Measurements from ENCODE around the gene KLF9. TPM values are rescaled to one million over a fixed set of nuclear protein-coding genes. Genes with fewer than 3 reads are reported as not detected.

Gene KLF9
- total RNA-seq, 6 experiments from 2014 or later, result 8.7 to 74.7 (median 32.3) TPM

- no peaks in the 10 kb centered on the region for H3K36me3 ChIP-seq
- intact Hi-C loops (cut with DNase I), result no loop called here
- H3K4me1 ChIP-seq, result no peaks in the 10 kb centered on the region
- ATAC-seq (no peak), DNase-seq (no peak)
- H3K27me3 ChIP-seq, result no peaks in the 10 kb centered on the region
- H3K4me3 ChIP-seq, result no peak overlapping the region
- TF ChIP-seq, protein P1, sequence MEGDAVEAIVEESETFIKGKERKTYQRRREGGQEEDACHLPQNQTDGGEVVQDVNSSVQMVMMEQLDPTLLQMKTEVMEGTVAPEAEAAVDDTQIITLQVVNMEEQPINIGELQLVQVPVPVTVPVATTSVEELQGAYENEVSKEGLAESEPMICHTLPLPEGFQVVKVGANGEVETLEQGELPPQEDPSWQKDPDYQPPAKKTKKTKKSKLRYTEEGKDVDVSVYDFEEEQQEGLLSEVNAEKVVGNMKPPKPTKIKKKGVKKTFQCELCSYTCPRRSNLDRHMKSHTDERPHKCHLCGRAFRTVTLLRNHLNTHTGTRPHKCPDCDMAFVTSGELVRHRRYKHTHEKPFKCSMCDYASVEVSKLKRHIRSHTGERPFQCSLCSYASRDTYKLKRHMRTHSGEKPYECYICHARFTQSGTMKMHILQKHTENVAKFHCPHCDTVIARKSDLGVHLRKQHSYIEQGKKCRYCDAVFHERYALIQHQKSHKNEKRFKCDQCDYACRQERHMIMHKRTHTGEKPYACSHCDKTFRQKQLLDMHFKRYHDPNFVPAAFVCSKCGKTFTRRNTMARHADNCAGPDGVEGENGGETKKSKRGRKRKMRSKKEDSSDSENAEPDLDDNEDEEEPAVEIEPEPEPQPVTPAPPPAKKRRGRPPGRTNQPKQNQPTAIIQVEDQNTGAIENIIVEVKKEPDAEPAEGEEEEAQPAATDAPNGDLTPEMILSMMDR (IDR thresholded peaks at IDR 0.05), result no peak
- TF ChIP-seq POLR2A (IDR thresholded peaks at IDR 0.05), result no peak
- no peaks in the 10 kb centered on the region for H3K9me3 ChIP-seq
- no peak overlapping the region for H3K27ac ChIP-seq
- WGBS (ENCODE audit: insufficient coverage, low coverage, low lambda C conversion rate, missing lambda C conversion rate), result 58% methylated on average over 5 of the region's 5 CpGs
Observed at GRCh38 chr9:70439991-70440706, 25.7 kb upstream of the KLF9 start.

DNA sequence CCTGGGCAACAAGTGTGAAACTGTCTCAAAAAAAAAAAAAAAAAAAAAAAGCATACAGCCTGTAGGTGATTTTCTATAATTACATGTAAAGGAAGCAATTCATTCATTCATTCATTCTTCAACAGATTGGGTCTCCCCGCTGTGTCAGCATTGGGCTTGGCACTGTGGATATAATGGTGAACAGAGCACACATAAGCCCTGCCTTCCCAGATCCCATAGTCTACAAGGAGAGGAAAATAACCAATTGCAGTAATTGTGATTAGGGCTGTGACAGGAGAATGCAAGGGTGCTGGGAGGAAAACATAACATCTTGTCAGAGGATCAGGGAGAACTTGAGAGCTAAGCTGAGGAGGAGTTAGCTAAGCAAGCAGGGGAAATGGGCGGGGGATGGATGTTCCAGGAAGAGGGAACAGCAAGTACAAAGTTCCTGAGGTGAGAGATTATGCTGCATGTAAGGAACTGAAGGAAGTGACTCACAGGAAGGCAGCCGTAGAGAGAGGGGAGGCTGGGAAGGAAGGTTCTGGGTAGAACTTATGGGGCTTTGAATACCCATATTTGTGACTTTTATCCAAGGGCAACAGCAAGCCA is 24.0 kb upstream of the KLF9 start:
- Histone ChIP-seq H3K4me3 (no peak overlapping the region), H3K9me3 (no peaks in the 10 kb centered on the region), H3K27ac (peak overlapping the region in 2 of 3 donors; percentile 31 to 38), H3K36me3 (no peaks in the 10 kb centered on the region), H3K4me1 (no peaks in the 10 kb centered on the region), H3K27me3 (no peaks in the 10 kb centered on the region)
- ATAC-seq (peak; percentile 84 to 96 (median 92)), DNase-seq (peak in 2 of 3 donors; percentile 56 to 59)
- WGBS (ENCODE audit: insufficient coverage, low coverage, low lambda C conversion rate, missing lambda C conversion rate), result 42% methylated on average over 2 of the region's 3 CpGs
- no peak for TF ChIP-seq POLR2A (IDR thresholded peaks at IDR 0.05)
- TF ChIP-seq, protein P1 (IDR thresholded peaks at IDR 0.05), result no peak
- intact Hi-C loops (cut with DNase I), result no loop called here

DNA sequence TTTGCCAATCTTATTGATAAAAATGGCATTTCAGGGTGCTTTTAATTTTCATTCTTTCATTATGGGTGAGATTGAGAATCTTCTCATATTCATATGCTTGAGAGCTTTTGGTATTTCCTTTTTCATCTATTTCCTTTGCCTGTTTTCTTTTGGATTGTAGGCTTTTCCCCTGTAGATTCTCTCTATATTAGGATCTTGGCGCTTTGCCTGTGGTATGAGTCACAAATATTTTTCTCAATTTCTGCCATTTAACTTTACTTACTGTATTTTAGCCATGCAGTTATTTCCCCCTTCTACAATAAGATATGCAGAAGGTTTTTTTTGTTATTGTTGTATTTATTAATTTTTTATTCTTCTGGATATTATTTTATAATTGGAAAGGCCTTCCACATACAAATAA is 21.5 kb upstream of the KLF9 start:
- Histone ChIP-seq H3K9me3 (no peaks in the 10 kb centered on the region), H3K36me3 (no peaks in the 10 kb centered on the region), H3K27me3 (no peaks in the 10 kb centered on the region), H3K4me1 (no peaks in the 10 kb centered on the region), H3K27ac (peak overlapping the region in 1 of 3 donors; percentile 51), H3K4me3 (no peak overlapping the region)
- WGBS (ENCODE audit: insufficient coverage, low coverage, low lambda C conversion rate, missing lambda C conversion rate), result 64% methylated on average over 1 of the region's 1 CpG
- TF ChIP-seq POLR2A (IDR thresholded peaks at IDR 0.05), result no peak
- TF ChIP-seq, protein P1 (IDR thresholded peaks at IDR 0.05), result no peak
- DNase-seq, result no peak
- peak in 1 of 4 donors; percentile 34 for ATAC-seq
- intact Hi-C loops (cut with DNase I), result no loop called here

DNA sequence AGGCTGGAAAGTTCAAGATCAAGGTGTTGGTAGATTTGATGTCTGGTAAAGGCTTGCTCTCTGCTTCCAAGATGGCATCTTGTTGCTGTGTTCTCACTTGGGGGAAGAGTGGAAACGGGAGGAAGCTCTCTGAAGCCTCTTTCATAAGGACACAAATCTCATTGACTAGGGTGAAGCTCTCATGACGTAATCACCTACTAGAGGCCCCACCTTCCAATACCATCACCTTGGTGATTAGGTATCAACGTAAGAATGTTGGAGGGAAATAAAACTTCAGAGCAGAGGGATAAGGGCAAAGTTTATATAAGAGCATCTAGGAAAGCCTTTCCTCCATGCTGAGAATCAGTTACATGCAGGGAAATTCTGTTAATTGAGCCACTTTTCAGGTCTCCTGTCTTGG is 15.4 kb upstream of the KLF9 start:
- Histone ChIP-seq H3K9me3 (no peaks in the 10 kb centered on the region), H3K36me3 (no peaks in the 10 kb centered on the region), H3K4me1 (no peaks in the 10 kb centered on the region), H3K27ac (no peak overlapping the region), H3K4me3 (no peak overlapping the region), H3K27me3 (no peaks in the 10 kb centered on the region)
- intact Hi-C loops (cut with DNase I), result loop anchor here in 1 of 2 donors (10.0 kb wide), 1 partner anchor 55 kb away; no protein-coding TSS in a partner anchor
- TF ChIP-seq, protein P1 (IDR thresholded peaks at IDR 0.05), result no peak
- TF ChIP-seq POLR2A (IDR thresholded peaks at IDR 0.05), result no peak
- no peak for ATAC-seq
- no peak for DNase-seq
- 74% methylated on average over 3 of the region's 3 CpGs for WGBS (ENCODE audit: insufficient coverage, low coverage, low lambda C conversion rate, missing lambda C conversion rate)
